OCI-LY1 (cell line): ENCODE data around the gene CPLANE2.

ENCODE experiments used
- H2AFZ ChIP-seq: fragments of 200-600 bp; sonication (generic), shearing (Covaris generic); 2 replicates; pipeline ENCODE4 v1.6.0; 2014; ENCODE audit warnings: antibody characterized with exemption, mild to moderate bottlenecking, low read length
- H3F3A ChIP-seq: fragments of 200-600 bp; sonication (generic), shearing (Covaris generic); 2 replicates; pipeline ENCODE4 v1.6.0; 2014; ENCODE audit warnings: mild to moderate bottlenecking, antibody characterized with exemption, low read length, moderate library complexity; ENCODE audit not compliant: insufficient read depth
- H3K27ac ChIP-seq: fragments of 200-600 bp; sonication (generic); 2 replicates; pipeline ENCODE4 v1.5.1; 2014; ENCODE audit warnings: low read length, mixed run types, mild to moderate bottlenecking, low read depth; ENCODE audit not compliant: poor library complexity, severe bottlenecking
- H3K27me3 ChIP-seq: fragments of 200-600 bp; sonication (generic); 2 replicates; pipeline ENCODE4 v1.6.0; 2014; ENCODE audit warnings: antibody characterized with exemption, mild to moderate bottlenecking, low read length, moderate library complexity; ENCODE audit not compliant: insufficient read depth
- H3K36me3 ChIP-seq: fragments of 200-600 bp; sonication (generic); 2 replicates; pipeline ENCODE4 v1.6.1; 2014; ENCODE audit warnings: mild to moderate bottlenecking, antibody characterized with exemption, low read length, moderate library complexity, mixed read lengths; ENCODE audit not compliant: insufficient read depth
- H3K4me1 ChIP-seq: fragments of 200-600 bp; sonication (generic); 2 replicates; pipeline ENCODE4 v1.5.1; 2014; ENCODE audit warnings: mild to moderate bottlenecking, low read length, moderate library complexity; ENCODE audit not compliant: insufficient read depth, severe bottlenecking
- H3K4me2 ChIP-seq: fragments of 200-600 bp; sonication (generic), shearing (Covaris generic); 2 replicates; pipeline ENCODE4 v1.6.1; 2014; ENCODE audit warnings: low read length
- H3K4me3 ChIP-seq: fragments of 200-600 bp; sonication (generic); 2 replicates; pipeline ENCODE4 v1.5.1; 2014; ENCODE audit warnings: low read length, low read depth, mild to moderate bottlenecking, mixed read lengths; ENCODE audit not compliant: poor library complexity, severe bottlenecking
- H3K79me2 ChIP-seq: fragments of 200-600 bp; shearing (Covaris generic); 2 replicates; pipeline ENCODE4 v1.6.1; 2016; ENCODE audit warnings: mixed run types, low read length, mixed read lengths; ENCODE audit not compliant: insufficient read depth
- H3K9ac ChIP-seq: fragments of 200-600 bp; sonication (generic), shearing (Covaris generic); 2 replicates; pipeline ENCODE4 v1.6.1; 2014; ENCODE audit warnings: mild to moderate bottlenecking, low read length, mixed read lengths
- H3K9me2 ChIP-seq: fragments of 200-600 bp; sonication (generic), shearing (Covaris generic); 2 replicates; pipeline ENCODE4 v1.6.1; 2014; ENCODE audit warnings: low read depth, mild to moderate bottlenecking, low read length, mixed read lengths
- H3K9me3 ChIP-seq: fragments of 200-600 bp; shearing (Covaris generic); 2 replicates; pipeline ENCODE4 v1.6.1; 2014; ENCODE audit warnings: low read length, mixed read lengths
- H4K20me1 ChIP-seq: fragments of 200-600 bp; sonication (generic), shearing (Covaris generic); 2 replicates; pipeline ENCODE4 v1.6.0; 2016; ENCODE audit warnings: mild to moderate bottlenecking, low read length; ENCODE audit not compliant: insufficient read depth
- EZH2 ChIP-seq: fragments of 200-600 bp; sonication (generic), shearing (Covaris generic); IDR thresholded peaks from 2 replicates; pipeline ENCODE4 v1.8.0; 2017; ENCODE audit warnings: borderline replicate concordance, mixed run types, mild to moderate bottlenecking, antibody characterized with exemption, low read length, moderate library complexity, mixed read lengths
- TF ChIP-seq, protein P1 (sequence below): fragments of 200-600 bp; sonication (generic), shearing (Covaris generic); IDR thresholded peaks from 2 replicates; pipeline ENCODE4 v1.5.1; 2017; ENCODE audit warnings: mild to moderate bottlenecking, antibody characterized with exemption, low read length, moderate library complexity, mixed read lengths

CPLANE2 gene

GRCh38 chr1:16189921-16190621 lies 46.9 kb downstream of the CPLANE2 start:
- H3K79me2 ChIP-seq, result no peaks in the 10 kb centered on the region
- H3K4me1 ChIP-seq, result peaks cover under 1% of the 10 kb centered on the region
- H3K9me3 ChIP-seq, result no peaks in the 10 kb centered on the region
- H3K27me3 ChIP-seq, result peaks cover 6% of the 10 kb centered on the region; the same call in 1 of the 2 replicates
- no peaks in the 10 kb centered on the region for H3K36me3 ChIP-seq
- no peaks in the 10 kb centered on the region for H3F3A ChIP-seq
- no peak for TF ChIP-seq EZH2
- no peak overlapping the region for H3K4me2 ChIP-seq
- no peak overlapping the region for H3K27ac ChIP-seq
- no peaks in the 10 kb centered on the region for H4K20me1 ChIP-seq
- no peaks in the 10 kb centered on the region for H3K9me2 ChIP-seq
- H3K9ac ChIP-seq, result no peak overlapping the region
- H2AFZ ChIP-seq, result no peak overlapping the region
- H3K4me3 ChIP-seq, result no peak overlapping the region

GRCh38 chr1:16189003-16189402 lies 48.0 kb downstream of the CPLANE2 start:
- Histone ChIP-seq H3K9me3 (no peaks in the 10 kb centered on the region), H4K20me1 (no peaks in the 10 kb centered on the region), H3K9ac (no peak overlapping the region), H3K27ac (no peak overlapping the region), H3K9me2 (no peaks in the 10 kb centered on the region), H2AFZ (no peak overlapping the region), H3K4me1 (no peaks in the 10 kb centered on the region), H3K4me3 (no peak overlapping the region), H3K36me3 (no peaks in the 10 kb centered on the region), H3F3A (no peaks in the 10 kb centered on the region), H3K79me2 (no peaks in the 10 kb centered on the region), H3K4me2 (no peak overlapping the region), H3K27me3 (peaks cover 6% of the 10 kb centered on the region)
- TF ChIP-seq, protein P1, sequence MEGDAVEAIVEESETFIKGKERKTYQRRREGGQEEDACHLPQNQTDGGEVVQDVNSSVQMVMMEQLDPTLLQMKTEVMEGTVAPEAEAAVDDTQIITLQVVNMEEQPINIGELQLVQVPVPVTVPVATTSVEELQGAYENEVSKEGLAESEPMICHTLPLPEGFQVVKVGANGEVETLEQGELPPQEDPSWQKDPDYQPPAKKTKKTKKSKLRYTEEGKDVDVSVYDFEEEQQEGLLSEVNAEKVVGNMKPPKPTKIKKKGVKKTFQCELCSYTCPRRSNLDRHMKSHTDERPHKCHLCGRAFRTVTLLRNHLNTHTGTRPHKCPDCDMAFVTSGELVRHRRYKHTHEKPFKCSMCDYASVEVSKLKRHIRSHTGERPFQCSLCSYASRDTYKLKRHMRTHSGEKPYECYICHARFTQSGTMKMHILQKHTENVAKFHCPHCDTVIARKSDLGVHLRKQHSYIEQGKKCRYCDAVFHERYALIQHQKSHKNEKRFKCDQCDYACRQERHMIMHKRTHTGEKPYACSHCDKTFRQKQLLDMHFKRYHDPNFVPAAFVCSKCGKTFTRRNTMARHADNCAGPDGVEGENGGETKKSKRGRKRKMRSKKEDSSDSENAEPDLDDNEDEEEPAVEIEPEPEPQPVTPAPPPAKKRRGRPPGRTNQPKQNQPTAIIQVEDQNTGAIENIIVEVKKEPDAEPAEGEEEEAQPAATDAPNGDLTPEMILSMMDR, result no peak
- TF ChIP-seq EZH2, result no peak

DNA sequence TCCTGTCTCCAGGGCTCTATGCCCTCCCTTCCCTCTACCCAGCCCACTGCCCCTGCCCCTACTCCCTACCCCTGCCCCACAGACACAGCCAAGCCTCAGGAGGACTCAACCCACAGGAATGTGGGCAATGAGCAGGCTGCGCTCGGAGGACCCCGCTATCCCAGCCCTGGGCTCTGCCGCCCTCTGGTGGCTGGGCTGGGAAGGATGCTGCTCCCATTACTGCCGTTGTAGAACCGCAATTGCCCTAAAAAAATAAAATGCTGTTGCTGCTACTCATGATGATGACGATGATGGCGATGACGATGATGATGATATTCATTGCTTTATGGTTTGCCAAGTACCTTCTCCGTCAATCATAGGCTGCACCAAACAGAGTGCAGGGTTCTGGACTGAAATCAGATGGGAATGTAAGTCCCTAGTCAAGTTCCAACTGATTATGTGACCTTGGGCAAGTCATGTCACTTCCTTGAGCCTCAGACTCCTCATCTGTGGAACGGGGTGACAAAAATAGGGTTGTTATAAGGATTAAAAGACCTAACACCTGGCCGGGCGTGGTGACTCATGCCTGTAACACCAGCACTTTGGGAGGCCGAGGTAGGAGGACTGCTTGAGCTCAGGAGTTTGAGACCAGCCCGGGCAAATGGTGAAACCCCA lies 49.1 kb downstream of the CPLANE2 start:
- Histone ChIP-seq H3K9me2 (no peaks in the 10 kb centered on the region), H3F3A (no peaks in the 10 kb centered on the region), H3K9me3 (no peaks in the 10 kb centered on the region), H3K36me3 (no peaks in the 10 kb centered on the region), H3K9ac (no peak overlapping the region), H2AFZ (no peak overlapping the region), H4K20me1 (no peaks in the 10 kb centered on the region), H3K79me2 (no peaks in the 10 kb centered on the region), H3K4me1 (no peaks in the 10 kb centered on the region), H3K4me3 (no peak overlapping the region), H3K27me3 (peaks cover 6% of the 10 kb centered on the region), H3K27ac (no peak overlapping the region), H3K4me2 (no peak overlapping the region)
- TF ChIP-seq, protein P1, result peak; percentile 99
- no peak for TF ChIP-seq EZH2
